Vagina (tissue), 2 donors: Measurements from ENCODE around the gene REEP1. TPM values are rescaled to one million over a fixed set of nuclear protein-coding genes. Genes with fewer than 3 reads are reported as not detected.

Experiments used
- DNase-seq, 2 donors: peaks; one replicate each; pipeline ENCODE4 v3.0.0-alpha.2; 2017; ENCODE audit errors: extremely low spot score in 2 of 2
- H3K27ac ChIP-seq: fragments of 200-600 bp; sonication (generic); one replicate; pipeline ENCODE4 v1.5.1; 2019
- H3K27me3 ChIP-seq: fragments of 200-600 bp; sonication (generic); one replicate; pipeline ENCODE4 v1.5.1; 2019
- H3K36me3 ChIP-seq, 2 donors: fragments of 200-600 bp; sonication (generic); one replicate each; pipeline ENCODE4 v1.5.1; 2017 to 2019
- H3K4me1 ChIP-seq: fragments of 200-600 bp; sonication (generic); one replicate; pipeline ENCODE4 v1.5.1; 2019
- H3K4me3 ChIP-seq, 2 donors: fragments of 200-600 bp; sonication (generic); 1 replicate in 1 of 2; 2 replicates in 1 of 2; pipeline ENCODE4 v1.5.1; 2016 to 2019
- H3K9me3 ChIP-seq: fragments of 200-600 bp; sonication (generic); one replicate; pipeline ENCODE4 v1.5.1; 2019
- POLR2A ChIP-seq, 2 donors: fragments of 450-650 bp; IDR thresholded peaks; one replicate each; pipeline ENCODE4 v1.6.1; 2017; ENCODE audit warnings: antibody characterized with exemption in 2 of 2, mild to moderate bottlenecking in 2 of 2, moderate library complexity in 2 of 2
- POLR2AphosphoS5 ChIP-seq, 2 donors: sonication (generic); formaldehyde crosslinking; IDR thresholded peaks; one replicate each; pipeline ENCODE4 v1.9.0; 2017; ENCODE audit warnings: antibody characterized with exemption in 2 of 2, mild to moderate bottlenecking in 2 of 2, low read depth in 1 of 2; ENCODE audit not compliant: insufficient read depth in 1 of 2
- intact Hi-C: fragments of 100-400 bp; cut with DNase I; formaldehyde crosslinking; loops from one replicate; pipeline ENCODE4 v1.15.1; 2023
- total RNA-seq: library from RNA; depleted of rRNA; stranded (reverse); fragments of >200 nt; gene quantifications from one replicate; pipeline ENCODE4 v1.2.3, GENCODE V29; 2016
- TF ChIP-seq, protein P1 (sequence below), 3 experiments: fragments of 450-650 bp in 2 of 3; fragments of 200-600 bp in 1 of 3; sonication (generic) in 1 of 3; IDR thresholded peaks; one replicate each; pipeline ENCODE4 v1.5.1; 2017 to 2019; ENCODE audit warnings: antibody characterized with exemption in 3 of 3, mild to moderate bottlenecking in 2 of 3, moderate library complexity in 2 of 3

Gene REEP1
- total RNA-seq, 1 donor from 2014 or later = 13.5 TPM

DNA sequence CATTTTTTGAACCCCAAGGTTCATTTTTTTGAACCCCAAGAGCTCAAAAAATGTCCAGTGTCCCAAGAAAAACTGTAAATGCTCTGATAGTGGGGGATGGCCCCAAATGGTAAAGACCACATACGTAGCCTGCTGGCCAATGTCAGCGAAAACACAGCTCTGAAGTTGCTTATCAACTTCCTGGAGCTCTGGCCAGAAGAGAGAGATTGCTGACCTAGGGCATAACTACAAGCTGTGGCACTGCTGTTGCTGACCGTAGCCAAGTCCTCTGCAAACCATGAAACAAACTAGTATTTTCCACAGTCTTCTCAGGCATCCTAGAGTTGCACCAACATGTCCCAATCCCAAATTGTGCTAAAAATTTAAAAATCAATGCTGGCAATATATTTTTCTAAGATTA lies 50.9 kb downstream of the REEP1 start:
- intact Hi-C loops = loop anchor here (5.0 to 10.0 kb wide), 2 partner anchors 62 to 276 kb away; partner anchors contain the start of gene CHMP3
- no peaks in the 10 kb centered on the region for H3K27me3 ChIP-seq
- H3K9me3 ChIP-seq = no peaks in the 10 kb centered on the region
- no peak for DNase-seq
- TF ChIP-seq POLR2AphosphoS5 (IDR thresholded peaks at IDR 0.05; ENCODE audit: insufficient read depth in 1 of 2, low read depth in 1 of 2) = no peak
- no peak for TF ChIP-seq POLR2A (IDR thresholded peaks at IDR 0.05)
- TF ChIP-seq, protein P1, sequence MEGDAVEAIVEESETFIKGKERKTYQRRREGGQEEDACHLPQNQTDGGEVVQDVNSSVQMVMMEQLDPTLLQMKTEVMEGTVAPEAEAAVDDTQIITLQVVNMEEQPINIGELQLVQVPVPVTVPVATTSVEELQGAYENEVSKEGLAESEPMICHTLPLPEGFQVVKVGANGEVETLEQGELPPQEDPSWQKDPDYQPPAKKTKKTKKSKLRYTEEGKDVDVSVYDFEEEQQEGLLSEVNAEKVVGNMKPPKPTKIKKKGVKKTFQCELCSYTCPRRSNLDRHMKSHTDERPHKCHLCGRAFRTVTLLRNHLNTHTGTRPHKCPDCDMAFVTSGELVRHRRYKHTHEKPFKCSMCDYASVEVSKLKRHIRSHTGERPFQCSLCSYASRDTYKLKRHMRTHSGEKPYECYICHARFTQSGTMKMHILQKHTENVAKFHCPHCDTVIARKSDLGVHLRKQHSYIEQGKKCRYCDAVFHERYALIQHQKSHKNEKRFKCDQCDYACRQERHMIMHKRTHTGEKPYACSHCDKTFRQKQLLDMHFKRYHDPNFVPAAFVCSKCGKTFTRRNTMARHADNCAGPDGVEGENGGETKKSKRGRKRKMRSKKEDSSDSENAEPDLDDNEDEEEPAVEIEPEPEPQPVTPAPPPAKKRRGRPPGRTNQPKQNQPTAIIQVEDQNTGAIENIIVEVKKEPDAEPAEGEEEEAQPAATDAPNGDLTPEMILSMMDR (IDR thresholded peaks at IDR 0.05) = no peak
- no peak overlapping the region for H3K27ac ChIP-seq
- no peaks in the 10 kb centered on the region for H3K36me3 ChIP-seq
- H3K4me3 ChIP-seq = no peak overlapping the region
- no peaks in the 10 kb centered on the region for H3K4me1 ChIP-seq

DNA sequence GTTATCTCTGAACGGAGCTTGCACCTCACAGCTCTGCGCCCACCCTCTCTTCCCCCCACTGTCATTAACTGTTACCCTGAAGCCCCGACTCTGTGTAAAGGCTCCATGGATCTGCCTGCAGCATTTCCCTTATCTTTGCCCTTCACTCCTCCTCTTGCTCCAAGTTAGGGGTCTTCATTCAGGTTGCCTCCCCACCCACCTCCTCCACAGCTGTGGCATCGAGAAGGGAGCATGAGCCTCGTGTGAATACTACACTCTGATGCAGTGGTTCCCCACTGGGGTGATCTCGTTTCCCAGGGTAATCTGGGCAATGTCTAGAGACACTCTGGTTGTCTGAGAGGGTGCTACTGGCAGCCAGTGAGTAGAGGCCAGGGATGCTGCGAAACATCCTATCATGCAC lies 51.4 kb downstream of the REEP1 start:
- H3K36me3 ChIP-seq = no peaks in the 10 kb centered on the region
- H3K9me3 ChIP-seq = no peaks in the 10 kb centered on the region
- H3K4me3 ChIP-seq = no peak overlapping the region
- TF ChIP-seq, protein P1 (IDR thresholded peaks at IDR 0.05) = no peak
- TF ChIP-seq POLR2A (IDR thresholded peaks at IDR 0.05) = no peak
- no peak overlapping the region for H3K27ac ChIP-seq
- H3K4me1 ChIP-seq = no peaks in the 10 kb centered on the region
- no peaks in the 10 kb centered on the region for H3K27me3 ChIP-seq
- intact Hi-C loops = loop anchor here (5.0 to 10.0 kb wide), 2 partner anchors 61 to 276 kb away; partner anchors contain the start of gene CHMP3
- DNase-seq = no peak

DNA sequence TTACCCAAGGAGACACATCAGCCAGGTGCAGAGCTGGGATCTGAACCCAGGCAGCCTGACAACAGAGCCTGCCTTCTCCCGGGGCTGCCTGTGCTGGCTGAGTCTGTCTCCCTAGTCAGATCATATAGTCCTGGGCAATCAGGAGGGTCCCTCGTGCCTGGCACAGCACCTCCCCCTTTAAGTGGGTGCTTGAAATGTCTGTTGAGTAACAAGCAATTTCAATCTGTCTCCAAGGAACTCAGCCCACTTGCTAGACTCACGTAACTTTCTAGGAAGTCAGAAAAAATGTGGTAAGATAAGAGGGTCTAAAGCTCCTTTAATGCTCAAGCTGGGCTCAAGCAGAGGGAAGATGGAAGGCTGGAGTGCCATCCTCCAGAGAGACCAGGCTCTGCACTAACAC lies 51.9 kb downstream of the REEP1 start:
- Histone ChIP-seq H3K4me3 (no peak overlapping the region), H3K27ac (no peak overlapping the region), H3K27me3 (no peaks in the 10 kb centered on the region), H3K4me1 (no peaks in the 10 kb centered on the region), H3K36me3 (no peaks in the 10 kb centered on the region), H3K9me3 (no peaks in the 10 kb centered on the region)
- no peak for DNase-seq
- intact Hi-C loops = loop anchor here (5.0 to 10.0 kb wide), 2 partner anchors 61 to 277 kb away; partner anchors contain the start of gene CHMP3
- no peak for TF ChIP-seq POLR2AphosphoS5 (IDR thresholded peaks at IDR 0.05; ENCODE audit: insufficient read depth in 1 of 2, low read depth in 1 of 2)
- TF ChIP-seq, protein P1 (IDR thresholded peaks at IDR 0.05) = no peak
- no peak for TF ChIP-seq POLR2A (IDR thresholded peaks at IDR 0.05)

DNA sequence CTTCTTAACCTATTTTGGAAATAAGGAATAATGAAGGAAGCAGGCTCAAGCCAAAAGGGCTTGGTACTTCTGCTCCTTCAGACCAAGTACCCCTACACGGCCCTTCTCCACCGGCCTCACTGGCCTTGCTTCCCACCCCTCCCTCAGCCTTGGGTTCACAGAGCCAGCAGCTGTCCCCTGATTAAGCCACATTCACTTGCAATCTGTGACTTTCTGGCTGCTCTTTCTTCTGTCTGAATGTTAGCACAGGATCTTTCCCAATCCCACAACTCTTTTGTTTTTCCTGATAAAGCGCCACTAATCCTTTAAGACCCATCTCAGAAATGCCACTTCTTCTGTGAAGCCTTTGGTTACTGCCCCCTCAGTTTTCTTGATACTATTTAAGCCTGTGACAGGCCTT lies 52.4 kb downstream of the REEP1 start:
- H3K36me3 ChIP-seq = no peaks in the 10 kb centered on the region
- TF ChIP-seq, protein P1 (IDR thresholded peaks at IDR 0.05) = no peak
- TF ChIP-seq POLR2A (IDR thresholded peaks at IDR 0.05) = no peak
- TF ChIP-seq POLR2AphosphoS5 (IDR thresholded peaks at IDR 0.05; ENCODE audit: insufficient read depth in 1 of 2, low read depth in 1 of 2) = no peak
- H3K27ac ChIP-seq = no peak overlapping the region
- H3K4me1 ChIP-seq = no peaks in the 10 kb centered on the region
- intact Hi-C loops = loop anchor here (5.0 to 10.0 kb wide), 2 partner anchors 60 to 277 kb away; partner anchors contain the start of gene CHMP3
- H3K9me3 ChIP-seq = no peaks in the 10 kb centered on the region
- no peaks in the 10 kb centered on the region for H3K27me3 ChIP-seq
- DNase-seq = no peak
- H3K4me3 ChIP-seq = no peak overlapping the region

DNA sequence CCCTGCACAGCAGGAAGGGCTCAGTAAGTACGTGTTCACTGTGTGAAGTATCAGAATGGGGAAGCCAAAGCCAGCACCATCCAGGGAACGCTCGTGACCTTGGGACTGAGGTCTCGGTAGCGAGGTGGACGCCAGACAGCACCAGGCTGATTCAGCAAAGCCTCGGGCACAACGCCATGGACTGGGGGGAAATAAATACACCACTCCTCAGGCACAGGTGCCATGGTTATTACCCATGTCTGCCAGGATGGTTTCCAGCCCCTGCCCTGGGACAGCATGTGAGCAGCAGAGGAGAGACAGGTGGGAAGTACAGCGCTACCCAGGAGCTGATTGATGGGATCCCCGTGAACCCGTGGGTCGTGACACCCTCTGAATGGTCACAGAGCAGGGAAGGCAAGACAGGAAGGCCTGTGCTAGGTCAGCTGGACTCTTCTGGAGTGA lies 53.0 kb downstream of the REEP1 start:
- intact Hi-C loops = loop anchor here (10.0 kb wide), 1 partner anchor 60 kb away; no protein-coding TSS in a partner anchor
- H3K9me3 ChIP-seq = no peaks in the 10 kb centered on the region
- no peaks in the 10 kb centered on the region for H3K4me1 ChIP-seq
- no peak for TF ChIP-seq POLR2A (IDR thresholded peaks at IDR 0.05)
- TF ChIP-seq, protein P1 (IDR thresholded peaks at IDR 0.05) = no peak
- TF ChIP-seq POLR2AphosphoS5 (IDR thresholded peaks at IDR 0.05; ENCODE audit: insufficient read depth in 1 of 2, low read depth in 1 of 2) = no peak
- H3K27ac ChIP-seq = no peak overlapping the region
- no peaks in the 10 kb centered on the region for H3K27me3 ChIP-seq
- DNase-seq = no peak
- no peaks in the 10 kb centered on the region for H3K36me3 ChIP-seq
- no peak overlapping the region for H3K4me3 ChIP-seq
